SK-N-SH (cell line): ENCODE measurements around the gene CHCHD6. TPM values are rescaled to one million over a fixed set of nuclear protein-coding genes. Genes with fewer than 3 reads are reported as not detected.
A peak's percentile ranks its signal among the peaks of the same experiment; 100 is the strongest.

Source experiments
- CTCF ChIA-PET: fragments of 300-600, 350-600 bp; formaldehyde crosslinking; extraction: SDS; loops from one replicate; lab custom pipeline; 2021; lab: Yijun Ruan, JAX
- POLR2A ChIA-PET: fragments of 350-600 bp; sonication (Branson Sonifier 250); formaldehyde crosslinking; extraction: SDS; loops from one replicate; lab custom pipeline; 2020; ENCODE audit warnings: antibody characterized with exemption, inconsistent platforms; lab: Yijun Ruan, JAX
- DNase-seq: peaks from one replicate; pipeline ENCODE4 v3.0.0; 2012
- H2AFZ ChIP-seq: fragments of 200-600 bp; sonication (generic); 2 replicates; pipeline ENCODE4 v1.8.1; 2016; ENCODE audit warnings: antibody characterized with exemption, mild to moderate bottlenecking, low read depth
- H3F3A ChIP-seq: fragments of 200-600 bp; sonication (generic); replicated peaks from 2 replicates; pipeline ENCODE3; 2016; ENCODE audit warnings: antibody characterized with exemption, mild to moderate bottlenecking; ENCODE audit not compliant: insufficient read depth
- H3K27ac ChIP-seq, 2 experiments: fragments of 200-500 bp in 1 of 2; fragments of 200-600 bp in 1 of 2; sonication (Bioruptor generic) in 1 of 2; sonication (generic), shearing (Covaris generic) in 1 of 2; 2 replicates each; pipeline versions ENCODE4 v1.5.1 to v1.6.1; 2014 to 2016; ENCODE audit warnings: low read depth in 2 of 2, inconsistent platforms in 1 of 2, low read length in 1 of 2, mild to moderate bottlenecking in 1 of 2, mixed read lengths in 1 of 2
- H3K27me3 ChIP-seq: fragments of 200-600 bp; sonication (generic), shearing (Covaris generic); 2 replicates; pipeline ENCODE4 v1.6.1; 2016; ENCODE audit warnings: mixed run types; ENCODE audit not compliant: insufficient read depth
- H3K36me3 ChIP-seq, 2 experiments: fragments of 200-500 bp in 1 of 2; fragments of 200-600 bp in 1 of 2; sonication (Bioruptor generic) in 1 of 2; sonication (generic) in 1 of 2; replicated peaks in 1 of 2; 2 replicates each; pipeline versions ENCODE3 to v1.5.1; 2014 to 2016; ENCODE audit warnings: low read length in 1 of 2, mild to moderate bottlenecking in 1 of 2; ENCODE audit not compliant: insufficient read depth in 2 of 2, control insufficient read depth in 1 of 2
- H3K4me1 ChIP-seq, 2 experiments: fragments of 200-500 bp in 1 of 2; fragments of 200-600 bp in 1 of 2; sonication (Bioruptor generic) in 1 of 2; sonication (generic), shearing (Covaris generic) in 1 of 2; 2 replicates each; pipeline versions ENCODE4 v1.5.1 to v1.6.1; 2014 to 2016; ENCODE audit warnings: low read depth in 1 of 2, low read length in 1 of 2, mixed run types in 1 of 2; ENCODE audit not compliant: insufficient read depth in 2 of 2, control insufficient read depth in 1 of 2
- H3K4me2 ChIP-seq: fragments of 200-600 bp; sonication (generic), shearing (Covaris generic); 2 replicates; pipeline ENCODE4 v1.6.1; 2017; ENCODE audit warnings: mixed run types
- H3K4me3 ChIP-seq, 2 experiments: fragments of 200-500 bp in 1 of 2; fragments of 200-600 bp in 1 of 2; sonication (Bioruptor generic) in 1 of 2; sonication (generic), shearing (Covaris generic) in 1 of 2; 2 replicates each; pipeline versions ENCODE4 v1.5.1 to v1.8.1; 2014 to 2016; ENCODE audit warnings: low read depth in 2 of 2, inconsistent platforms in 1 of 2, low read length in 1 of 2, mild to moderate bottlenecking in 1 of 2, mixed read lengths in 1 of 2, moderate library complexity in 1 of 2
- H3K79me2 ChIP-seq: fragments of 200-600 bp; sonication (generic); 2 replicates; pipeline ENCODE4 v1.8.1; 2017; ENCODE audit warnings: mild to moderate bottlenecking; ENCODE audit not compliant: insufficient read depth
- H3K9ac ChIP-seq: fragments of 200-600 bp; sonication (generic); 2 replicates; pipeline ENCODE4 v1.6.1; 2017; ENCODE audit warnings: mixed run types
- H3K9me2 ChIP-seq: fragments of 200-600 bp; sonication (generic); 2 replicates; pipeline ENCODE4 v1.6.1; 2017; ENCODE audit warnings: mixed run types
- H3K9me3 ChIP-seq: fragments of 200-600 bp; sonication (generic); 2 replicates; pipeline ENCODE4 v1.6.1; 2017; ENCODE audit warnings: mixed run types, mild to moderate bottlenecking, moderate library complexity
- H4K20me1 ChIP-seq: fragments of 200-600 bp; sonication (generic); 2 replicates; pipeline ENCODE4 v1.6.1; 2017; ENCODE audit warnings: mild to moderate bottlenecking, mixed run types; ENCODE audit not compliant: insufficient read depth
- GATA2 ChIP-seq: sonication (generic); formaldehyde crosslinking; IDR thresholded peaks from 2 replicates; pipeline ENCODE4 v1.5.0; 2020; ENCODE audit warnings: mild to moderate bottlenecking, missing genetic modification reagents
- JUND ChIP-seq: IDR thresholded peaks from 2 replicates; pipeline ENCODE4 v1.4.0; 2012
- NFIC ChIP-seq: IDR thresholded peaks from 2 replicates; pipeline ENCODE4 v1.4.0; 2012; ENCODE audit warnings: borderline replicate concordance
- NRF1 ChIP-seq: IDR thresholded peaks from 2 replicates; pipeline ENCODE4 v1.6.1; 2012; ENCODE audit warnings: low read depth, mild to moderate bottlenecking, low read length
- PBX3 ChIP-seq: IDR thresholded peaks from 2 replicates; pipeline ENCODE4; 2012
- RAD21 ChIP-seq: IDR thresholded peaks from 2 replicates; pipeline ENCODE4 v1.6.1; 2012; ENCODE audit warnings: mild to moderate bottlenecking, low read length
- RCOR1 ChIP-seq: fragments of 150-350 bp; IDR thresholded peaks from 2 replicates; pipeline ENCODE4 v1.6.1; 2017; ENCODE audit warnings: antibody characterized with exemption, low read length
- RFX5 ChIP-seq: IDR thresholded peaks from 2 replicates; pipeline ENCODE4 v1.6.1; 2012; ENCODE audit warnings: mild to moderate bottlenecking, improper control_type of control experiment, low read length
- SMC3 ChIP-seq: IDR thresholded peaks from 2 replicates; pipeline ENCODE4 v1.6.1; 2012; ENCODE audit warnings: low read depth, low read length, improper control_type of control experiment
- TCF12 ChIP-seq: IDR thresholded peaks from 2 replicates; pipeline ENCODE4 v1.4.0; 2012
- USF1 ChIP-seq: IDR thresholded peaks from 2 replicates; pipeline ENCODE4 v1.4.0; 2012; ENCODE audit warnings: low read depth, borderline replicate concordance
- YY1 ChIP-seq: IDR thresholded peaks from 2 replicates; pipeline ENCODE4 v1.4.0; 2012; ENCODE audit warnings: low read depth, mild to moderate bottlenecking
- WGBS: methylation state at CpG from one replicate; pipeline ENCODE4 v1.1.6; 2017; ENCODE audit warnings: low lambda C conversion rate; 5-methylcytosine and 5-hydroxymethylcytosine counted together
- polyA plus RNA-seq, 3 experiments: library from polyadenylated mRNA; depleted of rRNA; stranded (reverse); fragments of >200 nt; gene quantifications; 2 replicates each; pipeline ENCODE4 v1.2.3, GENCODE V29; 2012
- TF ChIP-seq, protein P1 (sequence below): IDR thresholded peaks from 2 replicates; pipeline ENCODE4 v1.4.0; 2012; ENCODE audit warnings: low read depth, borderline replicate concordance
- TF ChIP-seq, protein P2 (sequence below): IDR thresholded peaks from 2 replicates; pipeline ENCODE4 v1.4.0; 2012; ENCODE audit warnings: low read depth

Gene CHCHD6
- polyA plus RNA-seq, 1 of the 3 experiments (the other 2 are of a cell fraction) = 42.5 TPM

DNA sequence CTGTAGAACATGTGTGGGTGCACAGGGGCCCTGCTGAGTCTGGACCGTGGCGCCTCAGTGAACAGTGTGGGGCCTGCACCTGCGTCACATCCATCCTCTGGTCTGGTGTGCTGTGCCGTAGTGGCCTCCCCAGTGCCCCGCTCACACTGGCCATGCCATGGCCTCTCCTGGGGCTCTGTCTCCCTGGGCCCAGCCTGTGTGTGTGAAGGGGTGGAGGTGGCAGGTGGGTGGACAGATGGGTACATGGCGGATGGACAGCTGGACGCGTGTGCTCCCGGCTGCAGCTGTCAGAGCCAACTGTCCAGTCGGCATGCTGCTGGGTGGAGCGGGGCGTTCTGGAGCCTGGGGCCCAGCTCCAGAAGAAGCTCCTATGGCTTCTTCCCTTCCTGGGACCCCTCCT lies 296.7 kb downstream of the CHCHD6 start:
- POLR2A ChIA-PET = no interaction called here
- Histone ChIP-seq H3K36me3 (peaks cover 0 to 7% of the 10 kb centered on the region in 2 experiments), H3K79me2 (peaks cover 65% of the 10 kb centered on the region), H3K9me2 (no peaks in the 10 kb centered on the region), H4K20me1 (peaks cover 29% of the 10 kb centered on the region), H3K4me3 (no peak overlapping the region), H3K27ac (peak overlapping the region; percentile 87 to 97; a peak in 3 of 4 replicates), H3K27me3 (no peaks in the 10 kb centered on the region), H3F3A (peaks cover 8% of the 10 kb centered on the region), H2AFZ (no peak overlapping the region), H3K9ac (no peak overlapping the region), H3K4me1 (peaks cover 18 to 74% of the 10 kb centered on the region in 2 experiments; a peak in 3 of 4 replicates), H3K4me2 (peak overlapping the region; percentile 81; the same call in 1 of the 2 replicates), H3K9me3 (no peaks in the 10 kb centered on the region)
- TF ChIP-seq NFIC (no peak), NRF1 (no peak)
- WGBS = 100% methylated on average over 10 of the region's 12 CpGs
- DNase-seq = no peak
- CTCF ChIA-PET = interaction anchor here (1.7 to 3.8 kb wide), 5 partner anchors 10 to 447 kb away, joined by 5 to 16 read pairs (median 12); partner anchors contain the start of gene PLXNA1

DNA sequence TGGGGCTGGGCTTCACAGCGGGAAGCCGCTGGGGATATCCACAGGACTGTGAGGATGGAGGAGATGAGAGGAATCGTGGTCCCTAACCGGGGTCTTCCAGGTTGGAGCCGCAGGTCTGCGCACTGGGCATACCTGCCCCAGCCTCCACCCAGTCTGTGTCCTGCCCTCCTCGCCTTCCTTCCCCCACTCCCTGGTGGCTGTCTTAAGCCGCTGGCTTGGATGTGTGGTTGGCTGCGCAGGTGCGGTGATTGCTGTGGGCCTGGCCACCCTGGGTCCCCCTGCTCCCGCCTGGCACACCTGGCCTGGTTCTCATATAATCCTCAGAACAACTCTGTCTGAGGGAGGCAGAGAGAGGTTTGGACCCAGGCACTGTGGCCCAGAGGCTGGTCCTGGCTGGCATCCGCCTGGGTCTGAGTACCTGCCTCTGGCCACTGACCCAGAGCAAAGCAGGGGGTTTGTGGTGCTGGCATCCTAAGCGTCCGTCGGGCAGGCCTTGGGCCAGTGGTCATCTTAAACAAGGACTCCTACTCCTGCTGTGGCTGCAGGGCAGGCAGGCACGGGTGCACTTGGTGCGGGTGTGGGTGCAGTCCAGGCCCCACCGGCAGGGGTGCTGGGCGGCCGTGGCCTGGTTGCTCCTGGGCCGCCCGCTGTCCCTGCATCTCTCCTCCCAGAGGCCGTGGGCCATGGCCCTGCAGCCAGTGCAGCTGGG lies 297.6 kb downstream of the CHCHD6 start:
- Histone ChIP-seq H3K9me2 (no peaks in the 10 kb centered on the region), H3K9me3 (no peaks in the 10 kb centered on the region), H3F3A (peaks cover 8% of the 10 kb centered on the region), H3K27ac (peak overlapping the region; percentile 87 to 97), H3K79me2 (peaks cover 64% of the 10 kb centered on the region), H3K27me3 (no peaks in the 10 kb centered on the region), H2AFZ (no peak overlapping the region), H3K36me3 (peaks cover 0 to 7% of the 10 kb centered on the region in 2 experiments), H3K4me1 (peaks cover 23 to 78% of the 10 kb centered on the region in 2 experiments; a peak in 3 of 4 replicates), H4K20me1 (peaks cover 20% of the 10 kb centered on the region), H3K9ac (peak overlapping the region; percentile 80), H3K4me3 (no peak overlapping the region; a peak in 2 of 4 replicates), H3K4me2 (peak overlapping the region; percentile 81)
- TF ChIP-seq YY1 = no peak
- POLR2A ChIA-PET = no interaction called here
- CTCF ChIA-PET = interaction anchor here (0.6 to 3.8 kb wide), 20 partner anchors 9 to 546 kb away, joined by 3 to 16 read pairs (median 4); partner anchors contain the start of gene PLXNA1
- DNase-seq = no peak
- WGBS = 92% methylated on average over 9 of the region's 23 CpGs

DNA sequence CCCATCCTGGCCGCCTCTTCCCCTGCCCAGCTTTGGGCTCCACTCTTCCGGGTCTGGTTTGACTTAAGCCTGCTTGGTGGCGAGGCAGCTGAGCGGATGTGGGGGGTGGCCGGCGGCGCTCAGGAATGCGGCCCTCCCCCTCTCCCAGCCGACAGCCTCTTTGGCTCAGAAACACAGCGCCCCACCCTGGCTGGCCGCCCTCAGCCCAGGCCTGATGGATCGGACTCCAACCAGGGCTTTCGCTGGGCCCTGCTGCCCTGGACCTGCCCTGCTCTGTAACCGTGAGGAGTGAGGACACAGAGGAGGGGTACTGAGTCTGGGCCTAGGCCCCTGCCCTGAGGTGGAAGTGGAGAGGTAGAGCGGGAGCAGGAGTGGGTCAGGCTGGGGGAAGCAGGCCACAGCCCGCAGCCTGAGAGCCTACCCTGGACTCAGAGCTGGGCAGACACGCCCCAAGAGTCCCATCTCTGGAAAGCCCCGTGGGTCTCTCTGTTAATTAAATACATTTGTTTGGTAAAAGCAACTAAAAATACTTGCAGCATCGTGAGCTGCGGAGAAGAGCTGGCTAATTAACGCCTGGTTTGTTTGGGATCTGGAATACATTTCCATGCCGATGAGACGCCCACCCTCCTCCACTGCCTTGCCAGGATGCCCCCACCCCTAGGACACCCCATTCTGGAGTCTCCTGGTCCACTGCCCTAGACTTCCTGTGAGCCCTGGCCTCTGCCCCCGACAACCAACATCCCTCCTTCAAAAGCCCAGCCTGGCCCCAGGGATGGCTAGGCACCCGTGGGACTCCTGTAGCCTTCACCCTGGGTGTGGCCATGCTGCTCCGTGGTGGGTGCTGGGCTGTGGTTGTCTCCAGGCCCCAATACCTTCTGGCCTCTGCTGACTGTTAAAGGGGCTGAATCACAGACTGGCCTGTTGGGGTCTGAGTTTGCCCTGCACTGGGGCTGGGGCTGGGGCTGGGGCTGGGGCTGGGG lies 298.4 kb downstream of the CHCHD6 start:
- Histone ChIP-seq H3K79me2 (peaks cover 64% of the 10 kb centered on the region), H3K4me2 (peak overlapping the region; percentile 81), H3K9me2 (no peaks in the 10 kb centered on the region), H4K20me1 (peaks cover 16% of the 10 kb centered on the region), H3K36me3 (peaks cover 2% of the 10 kb centered on the region in 2 experiments), H3K27me3 (no peaks in the 10 kb centered on the region), H3K9ac (peak overlapping the region; percentile 80), H3F3A (peaks cover 8% of the 10 kb centered on the region), H3K9me3 (no peaks in the 10 kb centered on the region), H3K4me3 (peak overlapping the region in 1 of 2 experiments; percentile 28; a peak in 1 of 4 replicates), H3K4me1 (peaks cover 23 to 78% of the 10 kb centered on the region in 2 experiments; a peak in 3 of 4 replicates), H3K27ac (peak overlapping the region; percentile 87 to 97), H2AFZ (peak overlapping the region; percentile 12; the same call in 1 of the 2 replicates)
- peak; percentile 97 for DNase-seq
- POLR2A ChIA-PET = no interaction called here
- WGBS = 22% methylated on average over 21 of the region's 26 CpGs
- CTCF ChIA-PET = interaction anchor here (0.6 to 2.5 kb wide), 22 partner anchors 9 to 546 kb away, joined by 3 to 12 read pairs (median 4); partner anchors contain the start of gene PLXNA1
- TF ChIP-seq USF1 = no peak
- no peak for TF ChIP-seq NRF1
- TF ChIP-seq, protein P1, sequence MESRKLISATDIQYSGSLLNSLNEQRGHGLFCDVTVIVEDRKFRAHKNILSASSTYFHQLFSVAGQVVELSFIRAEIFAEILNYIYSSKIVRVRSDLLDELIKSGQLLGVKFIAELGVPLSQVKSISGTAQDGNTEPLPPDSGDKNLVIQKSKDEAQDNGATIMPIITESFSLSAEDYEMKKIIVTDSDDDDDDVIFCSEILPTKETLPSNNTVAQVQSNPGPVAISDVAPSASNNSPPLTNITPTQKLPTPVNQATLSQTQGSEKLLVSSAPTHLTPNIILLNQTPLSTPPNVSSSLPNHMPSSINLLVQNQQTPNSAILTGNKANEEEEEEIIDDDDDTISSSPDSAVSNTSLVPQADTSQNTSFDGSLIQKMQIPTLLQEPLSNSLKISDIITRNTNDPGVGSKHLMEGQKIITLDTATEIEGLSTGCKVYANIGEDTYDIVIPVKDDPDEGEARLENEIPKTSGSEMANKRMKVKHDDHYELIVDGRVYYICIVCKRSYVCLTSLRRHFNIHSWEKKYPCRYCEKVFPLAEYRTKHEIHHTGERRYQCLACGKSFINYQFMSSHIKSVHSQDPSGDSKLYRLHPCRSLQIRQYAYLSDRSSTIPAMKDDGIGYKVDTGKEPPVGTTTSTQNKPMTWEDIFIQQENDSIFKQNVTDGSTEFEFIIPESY = no peak
- no peak for TF ChIP-seq GATA2 (CRISPR knock-in tag)
- peak; percentile 74 for TF ChIP-seq RCOR1
- no peak for TF ChIP-seq RFX5
- TF ChIP-seq PBX3 = peak; percentile 67; the same call in 1 of the 2 replicates
- TF ChIP-seq JUND = no peak; the same call in 1 of the 2 replicates
- peak; percentile 93 for TF ChIP-seq TCF12
- TF ChIP-seq RAD21 = peak; percentile 47
- TF ChIP-seq, protein P2, sequence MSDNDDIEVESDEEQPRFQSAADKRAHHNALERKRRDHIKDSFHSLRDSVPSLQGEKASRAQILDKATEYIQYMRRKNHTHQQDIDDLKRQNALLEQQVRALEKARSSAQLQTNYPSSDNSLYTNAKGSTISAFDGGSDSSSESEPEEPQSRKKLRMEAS = peak; percentile 80
- TF ChIP-seq SMC3 = peak; percentile 58
